Right lobe of liver (tissue), 6 donors: ENCODE data around the gene RNF152. TPM values are rescaled to one million over a fixed set of nuclear protein-coding genes. Genes with fewer than 3 reads are reported as not detected.
A peak's percentile ranks its signal among the peaks of the same experiment; 100 is the strongest.

ENCODE experiments used
- ATAC-seq, 4 donors: fragments of 200-7000 bp; cut with Tn5 transposase; one replicate each; pipeline ENCODE4 v1.9.1; 2020; ENCODE audit warnings: mild to moderate bottlenecking in 4 of 4, moderate library complexity in 4 of 4
- DNase-seq, 3 donors: peaks; one replicate each; pipeline ENCODE4 v3.0.0-alpha.2; 2020
- H3K27ac ChIP-seq, 3 donors: fragments of 200-600 bp; one replicate each; pipeline ENCODE4 v1.8.0; 2022
- H3K27me3 ChIP-seq, 2 donors: fragments of 200-600 bp; one replicate each; pipeline ENCODE4 v1.8.0; 2022
- H3K36me3 ChIP-seq, 4 donors: fragments of 200-600 bp; sonication (generic) in 1 of 4; one replicate each; pipeline versions ENCODE4 v1.5.1 to v1.8.0; 2017 to 2022; ENCODE audit warnings: control low read depth in 1 of 4
- H3K4me1 ChIP-seq, 4 donors: fragments of 200-600 bp; sonication (generic) in 1 of 4; one replicate each; pipeline versions ENCODE4 v1.5.1 to v1.8.0; 2017 to 2022; ENCODE audit warnings: control low read depth in 1 of 4
- H3K4me3 ChIP-seq, 3 donors: fragments of 200-600 bp; one replicate each; pipeline ENCODE4 v1.8.0; 2022
- H3K9me3 ChIP-seq, 4 donors: fragments of 200-600 bp; sonication (generic) in 1 of 4; one replicate each; pipeline versions ENCODE4 v1.5.1 to v1.8.0; 2017 to 2022; ENCODE audit warnings: control low read depth in 1 of 4
- CTCF ChIP-seq, 4 donors: fragments of 200-600 bp in 3 of 4; fragments of 450-650 bp in 1 of 4; IDR thresholded peaks; one replicate each; pipeline versions ENCODE4 v1.5.1 to v1.8.0; 2016 to 2022; ENCODE audit warnings: antibody characterized with exemption in 4 of 4, mild to moderate bottlenecking in 2 of 4
- POLR2A ChIP-seq: fragments of 450-650 bp; IDR thresholded peaks from one replicate; pipeline ENCODE4 v1.6.1; 2017; ENCODE audit warnings: antibody characterized with exemption, mild to moderate bottlenecking
- WGBS: methylation state at CpG from one replicate; pipeline ENCODE4 v1.1.6; 2018; ENCODE audit warnings: low coverage, low lambda C conversion rate; ENCODE audit not compliant: insufficient coverage; ENCODE audit errors: missing lambda C conversion rate; 5-methylcytosine and 5-hydroxymethylcytosine counted together
- intact Hi-C, 2 donors: fragments of 100-400 bp; cut with DNase I; formaldehyde crosslinking; loops; one replicate each; pipeline versions ENCODE4 v1.11.2 to v1.14.1; 2022
- total RNA-seq, 6 experiments: library from RNA; depleted of rRNA in 2 of 6; stranded (reverse); fragments of >200 nt in 2 of 6; fragmentation: NEBNext Ultra II Directional in 3 of 6; extraction: Animal tissue kit (Norgen Biotek cat#: 25700) in 3 of 6; gene quantifications; one replicate each; pipeline versions ENCODE4 v1.1.0 to v1.2.4, GENCODE V29; 2016 to 2023
- donor health status: DM: no; HTN: yes; CAD: no.
- donor health status: DM: no; HTN: no; CAD: no.
- donor health status: DM: no; HTN: no; CAD: no.
- donor health status: DM: no; HTN: yes; CAD: no.
- donor health status: DM: no; HTN: yes; CAD: no.

The RNF152 gene
- total RNA-seq, 6 experiments from 2014 or later, result 19.5 to 101 (median 54.1) TPM

GRCh38 chr18:61838521-61838920 is 54.3 kb downstream of the RNF152 start:
- WGBS, result 100% methylated on average over 3 of the region's 5 CpGs
- Histone ChIP-seq H3K9me3 (no peaks in the 10 kb centered on the region), H3K4me1 (peaks cover 0 to 7% (median 3%) of the 10 kb centered on the region in 4 donors), H3K4me3 (no peak overlapping the region), H3K27ac (no peak overlapping the region), H3K36me3 (no peaks in the 10 kb centered on the region), H3K27me3 (no peaks in the 10 kb centered on the region)
- ATAC-seq, result peak in 2 of 4 donors; percentile 14 to 31
- intact Hi-C loops, result no loop called here
- no peak for DNase-seq
- TF ChIP-seq POLR2A (no peak), CTCF (IDR thresholded peaks at IDR 0.05) (no peak)

- Histone ChIP-seq H3K27me3 (no peaks in the 10 kb centered on the region), H3K4me1 (peaks cover 0 to 21% (median 7%) of the 10 kb centered on the region in 4 donors), H3K9me3 (no peaks in the 10 kb centered on the region), H3K27ac (peak overlapping the region in 1 of 3 donors; percentile 8), H3K4me3 (no peak overlapping the region), H3K36me3 (no peaks in the 10 kb centered on the region)
- ATAC-seq (no peak), DNase-seq (no peak)
- 74% methylated on average over 4 of the region's 4 CpGs for WGBS
- intact Hi-C loops, result no loop called here
- TF ChIP-seq CTCF (IDR thresholded peaks at IDR 0.05) (no peak), POLR2A (no peak)
Measured at GRCh38 chr18:61833978-61834377, 58.8 kb downstream of the RNF152 start.

GRCh38 chr18:61833387-61833786 is 59.4 kb downstream of the RNF152 start:
- H3K27ac ChIP-seq, result peak overlapping the region in 2 of 3 donors; percentile 8 to 18
- WGBS, result 11% methylated on average over 5 of the region's 5 CpGs
- H3K4me1 ChIP-seq, result peaks cover 0 to 21% (median 7%) of the 10 kb centered on the region in 4 donors
- ATAC-seq (peak; percentile 49 to 84 (median 70)), DNase-seq (no peak)
- H3K27me3 ChIP-seq, result no peaks in the 10 kb centered on the region
- intact Hi-C loops, result no loop called here
- H3K36me3 ChIP-seq, result no peaks in the 10 kb centered on the region
- H3K4me3 ChIP-seq, result no peak overlapping the region
- no peaks in the 10 kb centered on the region for H3K9me3 ChIP-seq
- no peak for TF ChIP-seq POLR2A
- no peak for TF ChIP-seq CTCF (IDR thresholded peaks at IDR 0.05)

- intact Hi-C loops, result no loop called here
- no peak for ATAC-seq
- 41% methylated on average over 2 of the region's 2 CpGs for WGBS
- DNase-seq, result no peak
- Histone ChIP-seq H3K4me3 (no peak overlapping the region), H3K27me3 (no peaks in the 10 kb centered on the region), H3K36me3 (no peaks in the 10 kb centered on the region), H3K9me3 (no peaks in the 10 kb centered on the region), H3K4me1 (peaks cover 0 to 21% (median 7%) of the 10 kb centered on the region in 4 donors), H3K27ac (no peak overlapping the region)
- no peak for TF ChIP-seq CTCF (IDR thresholded peaks at IDR 0.05)
- no peak for TF ChIP-seq POLR2A
Measured at GRCh38 chr18:61832858-61833257, 59.9 kb downstream of the RNF152 start.

- Histone ChIP-seq H3K27me3 (no peaks in the 10 kb centered on the region), H3K27ac (no peak overlapping the region), H3K36me3 (no peaks in the 10 kb centered on the region), H3K4me1 (peaks cover 0 to 21% (median 7%) of the 10 kb centered on the region in 4 donors), H3K9me3 (no peaks in the 10 kb centered on the region), H3K4me3 (no peak overlapping the region)
- intact Hi-C loops, result no loop called here
- DNase-seq (no peak), ATAC-seq (no peak)
- TF ChIP-seq POLR2A, result no peak
- no peak for TF ChIP-seq CTCF (IDR thresholded peaks at IDR 0.05)
- 71% methylated on average over 6 of the region's 6 CpGs for WGBS
Measured at GRCh38 chr18:61831071-61831470, 61.7 kb downstream of the RNF152 start.
